GM12878 (cell line): Measurements from ENCODE around the gene SYNJ2BP. TPM values are rescaled to one million over a fixed set of nuclear protein-coding genes. Genes with fewer than 3 reads are reported as not detected.

ENCODE experiments used
- ATAC-seq: fragments of 200-7000 bp; cut with Tn5 transposase; 3 replicates; pipeline ENCODE4 v1.9.1; 2020; ENCODE audit warnings: mild to moderate bottlenecking, moderate library complexity
- BruUV-seq: library from RNA; stranded (reverse); fragments of 400-500 nt; replicated peaks from 2 replicates; lab custom pipeline; 2021; lab: Mats Ljungman, UMichigan
- CTCF ChIA-PET: fragments of 300-600 bp; sonication (Branson Sonifier 250); formaldehyde crosslinking; extraction: SDS; loops from one replicate; lab custom pipeline; 2021; ENCODE audit warnings: inconsistent platforms; lab: Yijun Ruan, JAX
- POLR2A ChIA-PET: fragments of 350-600 bp; formaldehyde crosslinking; extraction: SDS; loops from one replicate; lab custom pipeline; 2021; ENCODE audit warnings: inconsistent platforms; lab: Charles Lee
- RAD21 ChIA-PET: fragments of 300-600 bp; sonication (Branson Sonifier 250); formaldehyde crosslinking; loops from one replicate; lab custom pipeline; 2023; ENCODE audit warnings: antibody characterized with exemption; ENCODE audit not compliant: unreplicated experiment; lab: Charles Lee
- SMC1A ChIA-PET: fragments of 300-600 bp; sonication (Branson Sonifier 250); formaldehyde crosslinking; loops from one replicate; lab custom pipeline; 2023; ENCODE audit not compliant: unreplicated experiment, uncharacterized antibody; lab: Charles Lee
- DNase-seq: peaks from one replicate; pipeline ENCODE4 v3.0.0-alpha.2; 2011; ENCODE audit warnings: low read depth, low spot score
- FAIRE-seq: peaks from 3 replicates; lab custom pipeline; 2011; peaks lifted over from hg19 to GRCh38; lab: Jason Lieb, UNC
- H2AFZ ChIP-seq: 2 replicates; pipeline ENCODE4 v1.6.0; 2011; ENCODE audit warnings: low read depth, low read length, control low read depth; ENCODE audit not compliant: control insufficient read depth
- H3K27ac ChIP-seq: 2 replicates; pipeline ENCODE4 v1.5.1; 2011; ENCODE audit warnings: control low read depth; ENCODE audit not compliant: control insufficient read depth, insufficient read depth
- H3K27me3 ChIP-seq, 2 experiments: replicated peaks in 1 of 2; 2 replicates each; pipeline versions ENCODE4 v1.6.0 to v1.6.1; 2011; ENCODE audit warnings: low read length in 1 of 2; ENCODE audit not compliant: control insufficient read depth in 2 of 2, insufficient read depth in 2 of 2
- H3K36me3 ChIP-seq, 2 experiments: 2 replicates each; pipeline ENCODE4 v1.5.1; 2011; ENCODE audit warnings: low read length in 1 of 2; ENCODE audit not compliant: control insufficient read depth in 2 of 2, insufficient read depth in 2 of 2
- H3K4me1 ChIP-seq: 2 replicates; pipeline ENCODE4 v1.6.1; 2011; ENCODE audit warnings: mild to moderate bottlenecking, low read length, moderate library complexity, mixed read lengths; ENCODE audit not compliant: control insufficient read depth, insufficient read depth
- H3K4me2 ChIP-seq: 2 replicates; pipeline ENCODE4 v1.6.0; 2011; ENCODE audit warnings: control low read depth; ENCODE audit not compliant: control insufficient read depth, insufficient read depth
- H3K4me3 ChIP-seq: fragments of 200-600 bp; sonication (generic); 2 replicates; pipeline ENCODE4 v1.5.1; 2016
- H3K79me2 ChIP-seq: 2 replicates; pipeline ENCODE4 v1.6.0; 2011; ENCODE audit warnings: low read length; ENCODE audit not compliant: control insufficient read depth, insufficient read depth
- H3K9ac ChIP-seq: 2 replicates; pipeline ENCODE4 v1.8.0; 2011; ENCODE audit warnings: low read length, control low read depth, mixed read lengths; ENCODE audit not compliant: control insufficient read depth, insufficient read depth
- H3K9me3 ChIP-seq: replicated peaks from 3 replicates; pipeline ENCODE4 v1.5.1; 2011; ENCODE audit warnings: mild to moderate bottlenecking, low read length; ENCODE audit not compliant: control insufficient read depth, insufficient read depth
- H4K20me1 ChIP-seq: 2 replicates; pipeline ENCODE4 v1.6.0; 2011; ENCODE audit not compliant: control insufficient read depth, insufficient read depth
- BACH1 ChIP-seq: fragments of 450-650 bp; IDR thresholded peaks from 2 replicates; pipeline ENCODE4 v1.6.1; 2017; ENCODE audit warnings: mild to moderate bottlenecking, borderline replicate concordance
- BRCA1 ChIP-seq: IDR thresholded peaks from 2 replicates; pipeline ENCODE4 v1.6.1; 2011; ENCODE audit warnings: low read depth, low read length, improper control_type of control experiment
- CHD1 ChIP-seq: IDR thresholded peaks from 2 replicates; pipeline ENCODE4 v1.6.1; 2012; ENCODE audit warnings: low read depth, low read length, improper control_type of control experiment
- EED ChIP-seq: sonication (generic); IDR thresholded peaks from 2 replicates; pipeline ENCODE4 v1.6.1; 2016; ENCODE audit warnings: antibody characterized with exemption, low read depth
- HCFC1 ChIP-seq: fragments of 150-350 bp; IDR thresholded peaks from 2 replicates; pipeline ENCODE4 v1.6.1; 2014; ENCODE audit warnings: low read length
- HDAC2 ChIP-seq: fragments of 200-600 bp; sonication (generic); IDR thresholded peaks from 2 replicates; pipeline ENCODE4 v1.6.1; 2017
- JUNB ChIP-seq: IDR thresholded peaks from 2 replicates; pipeline ENCODE4 v1.6.1; 2016; ENCODE audit warnings: antibody characterized with exemption, mild to moderate bottlenecking
- MTA2 ChIP-seq: fragments of 450-650 bp; IDR thresholded peaks from 2 replicates; pipeline ENCODE4 v1.6.1; 2016; ENCODE audit warnings: low read depth, mild to moderate bottlenecking, moderate library complexity
- MXI1 ChIP-seq: fragments of 150-350 bp; IDR thresholded peaks from 2 replicates; pipeline ENCODE4 v1.6.1; 2011; ENCODE audit warnings: low read depth, mild to moderate bottlenecking, inconsistent platforms, low read length, improper control_type of control experiment
- PBX3 ChIP-seq: IDR thresholded peaks from 2 replicates; pipeline ENCODE4 v1.6.1; 2011; ENCODE audit warnings: mild to moderate bottlenecking, low read depth, low read length, moderate library complexity; ENCODE audit not compliant: insufficient replicate concordance
- TCF7 ChIP-seq: IDR thresholded peaks from 2 replicates; pipeline ENCODE4 v1.6.1; 2014; ENCODE audit warnings: antibody characterized with exemption, borderline replicate concordance
- WGBS: methylation state at CpG from one replicate; pipeline ENCODE4 v1.1.6; 2016; ENCODE audit warnings: low lambda C conversion rate; ENCODE audit not compliant: insufficient replicate concordance, insufficient coverage; ENCODE audit errors: missing lambda C conversion rate; 5-methylcytosine and 5-hydroxymethylcytosine counted together
- in situ Hi-C: fragments of 300-500 bp; cut with MboI; formaldehyde crosslinking; loops from 9 replicates; pipeline ENCODE4 v1.14.3; 2018; ENCODE audit warnings: mixed read lengths
- intact Hi-C: fragments of 100-400 bp; cut with micrococcal nuclease; formaldehyde crosslinking; loops from one replicate; pipeline ENCODE4 v1.14.2; 2022; ENCODE audit not compliant: unreplicated experiment
- polyA plus RNA-seq, 11 experiments: library from polyadenylated mRNA; depleted of rRNA in 4 of 11; unstranded in 6 of 11; stranded (reverse) in 5 of 11; fragments of >200 nt; fragmentation: Nextera tagmentation in 4 of 11; fragmentation: Illumina TruSeq in 1 of 11; extraction: Ambion mirVana in 4 of 11; extraction: Trizol in 1 of 11; gene quantifications; 1 replicate in 1 of 11; 2 replicates in 10 of 11; pipeline versions ENCODE4 v1.2.1 to v1.2.3, GENCODE V29; 2011 to 2016; ENCODE audit warnings: inconsistent platforms in 2 of 11, missing spikeins in 2 of 11, low read depth in 1 of 11
- total RNA-seq, 4 experiments: library from RNA; depleted of rRNA in 3 of 4; stranded (reverse); fragments of >200 nt in 3 of 4; fragmentation: Illumina TruSeq in 1 of 4; extraction: Trizol in 1 of 4; gene quantifications; 2 replicates each; pipeline versions ENCODE4 v1.2.1 to v1.2.3, GENCODE V29; 2013 to 2021
- TF ChIP-seq, protein P1 (sequence below): IDR thresholded peaks from 2 replicates; pipeline ENCODE4 v1.6.1; 2012; ENCODE audit warnings: improper control_type of control experiment, low read depth, low read length; ENCODE audit not compliant: insufficient replicate concordance

Gene SYNJ2BP
- total and polyA plus RNA-seq, 10 of the 15 experiments (the other 5 are each of a cell fraction or from before 2014, with no cell fraction given), result 8.0 to 27.5 (median 17.5) TPM

DNA sequence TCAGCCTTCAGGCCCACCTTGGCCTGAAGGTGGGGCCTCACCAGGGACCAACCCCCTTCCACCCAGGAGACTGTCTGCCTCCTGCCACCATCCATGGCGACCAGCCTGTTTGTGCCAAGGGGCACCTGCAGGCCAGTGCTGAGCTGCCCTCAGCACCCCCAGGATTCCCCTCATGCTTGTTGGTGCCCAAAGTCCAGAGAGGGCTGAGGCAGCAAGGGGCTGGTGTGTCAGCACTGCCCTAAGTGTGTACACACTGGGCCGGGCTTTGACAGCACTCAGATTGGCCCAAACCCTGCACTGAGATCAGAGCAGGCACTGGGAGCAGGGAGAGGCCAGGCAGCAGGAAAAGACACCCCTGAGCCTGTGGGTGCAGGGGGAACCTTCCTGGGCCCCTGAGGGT is 18.6 kb downstream of the SYNJ2BP start:
- no peak for FAIRE-seq
- ChIA-PET POLR2A (no interaction called here), RAD21 (no interaction called here), SMC1A (no interaction called here), CTCF (no interaction called here)
- no peak for DNase-seq
- Histone ChIP-seq H3K27me3 (no peaks in the 10 kb centered on the region), H3K4me3 (no peak overlapping the region), H3K36me3 (peaks cover 0 to 4% of the 10 kb centered on the region in 2 experiments; a peak in 2 of 4 replicates), H3K79me2 (no peaks in the 10 kb centered on the region), H3K27ac (no peak overlapping the region), H3K9ac (no peak overlapping the region), H3K4me2 (no peak overlapping the region), H4K20me1 (no peaks in the 10 kb centered on the region), H3K9me3 (peaks cover 11% of the 10 kb centered on the region; the same call in 2 of the 3 replicates), H2AFZ (no peak overlapping the region), H3K4me1 (no peaks in the 10 kb centered on the region)
- no peak for TF ChIP-seq HCFC1
- ATAC-seq, result no peak
- BruUV-seq, result no TSS peak
- intact Hi-C loops, result no loop called here
- WGBS, result 95% methylated on average over 2 of the region's 2 CpGs
- in situ Hi-C loops, result no loop called here

DNA sequence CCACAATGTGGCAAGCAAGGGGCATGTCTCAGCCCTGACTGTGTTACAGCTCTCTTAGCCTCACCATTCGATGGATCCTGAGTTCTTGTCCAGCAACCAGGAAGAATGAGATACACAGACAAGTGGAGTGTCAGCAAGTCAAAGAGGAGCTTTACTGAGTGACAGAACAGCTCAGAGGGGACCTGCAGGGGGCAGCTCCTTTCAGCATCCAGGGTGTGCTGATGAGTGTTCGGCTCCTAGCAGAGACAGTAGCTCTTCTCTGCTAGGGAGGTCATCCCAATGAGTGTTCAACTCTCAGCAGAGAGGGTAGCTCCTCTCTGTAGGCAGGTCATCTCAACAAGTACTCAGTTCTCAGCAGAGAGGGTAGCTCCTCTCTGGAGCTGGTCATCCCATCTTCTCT is 19.1 kb downstream of the SYNJ2BP start:
- Histone ChIP-seq H3K79me2 (no peaks in the 10 kb centered on the region), H3K4me2 (no peak overlapping the region), H4K20me1 (no peaks in the 10 kb centered on the region), H3K9me3 (peaks cover 11% of the 10 kb centered on the region; the same call in 2 of the 3 replicates), H3K36me3 (peaks cover 0 to 4% of the 10 kb centered on the region in 2 experiments; a peak in 2 of 4 replicates), H2AFZ (no peak overlapping the region), H3K4me1 (no peaks in the 10 kb centered on the region), H3K9ac (no peak overlapping the region), H3K27ac (no peak overlapping the region), H3K4me3 (no peak overlapping the region), H3K27me3 (no peaks in the 10 kb centered on the region)
- intact Hi-C loops, result no loop called here
- FAIRE-seq (no peak), DNase-seq (no peak), ATAC-seq (no peak)
- SMC1A ChIA-PET, result interaction anchor here (1.1 kb wide), 1 partner anchor 39 kb away, joined by 4 read pairs; the partner anchor contains the start of gene COX16
- WGBS, result 98% methylated on average over 2 of the region's 2 CpGs
- no TSS peak for BruUV-seq
- POLR2A ChIA-PET, result no interaction called here
- RAD21 ChIA-PET, result no interaction called here
- in situ Hi-C loops, result no loop called here
- CTCF ChIA-PET, result no interaction called here
- TF ChIP-seq HDAC2 (no peak), CHD1 (no peak), MTA2 (no peak), EED (no peak), BACH1 (no peak), TCF7 (no peak), MXI1 (no peak), JUNB (no peak), BRCA1 (no peak), PBX3 (no peak)
- TF ChIP-seq, protein P1, sequence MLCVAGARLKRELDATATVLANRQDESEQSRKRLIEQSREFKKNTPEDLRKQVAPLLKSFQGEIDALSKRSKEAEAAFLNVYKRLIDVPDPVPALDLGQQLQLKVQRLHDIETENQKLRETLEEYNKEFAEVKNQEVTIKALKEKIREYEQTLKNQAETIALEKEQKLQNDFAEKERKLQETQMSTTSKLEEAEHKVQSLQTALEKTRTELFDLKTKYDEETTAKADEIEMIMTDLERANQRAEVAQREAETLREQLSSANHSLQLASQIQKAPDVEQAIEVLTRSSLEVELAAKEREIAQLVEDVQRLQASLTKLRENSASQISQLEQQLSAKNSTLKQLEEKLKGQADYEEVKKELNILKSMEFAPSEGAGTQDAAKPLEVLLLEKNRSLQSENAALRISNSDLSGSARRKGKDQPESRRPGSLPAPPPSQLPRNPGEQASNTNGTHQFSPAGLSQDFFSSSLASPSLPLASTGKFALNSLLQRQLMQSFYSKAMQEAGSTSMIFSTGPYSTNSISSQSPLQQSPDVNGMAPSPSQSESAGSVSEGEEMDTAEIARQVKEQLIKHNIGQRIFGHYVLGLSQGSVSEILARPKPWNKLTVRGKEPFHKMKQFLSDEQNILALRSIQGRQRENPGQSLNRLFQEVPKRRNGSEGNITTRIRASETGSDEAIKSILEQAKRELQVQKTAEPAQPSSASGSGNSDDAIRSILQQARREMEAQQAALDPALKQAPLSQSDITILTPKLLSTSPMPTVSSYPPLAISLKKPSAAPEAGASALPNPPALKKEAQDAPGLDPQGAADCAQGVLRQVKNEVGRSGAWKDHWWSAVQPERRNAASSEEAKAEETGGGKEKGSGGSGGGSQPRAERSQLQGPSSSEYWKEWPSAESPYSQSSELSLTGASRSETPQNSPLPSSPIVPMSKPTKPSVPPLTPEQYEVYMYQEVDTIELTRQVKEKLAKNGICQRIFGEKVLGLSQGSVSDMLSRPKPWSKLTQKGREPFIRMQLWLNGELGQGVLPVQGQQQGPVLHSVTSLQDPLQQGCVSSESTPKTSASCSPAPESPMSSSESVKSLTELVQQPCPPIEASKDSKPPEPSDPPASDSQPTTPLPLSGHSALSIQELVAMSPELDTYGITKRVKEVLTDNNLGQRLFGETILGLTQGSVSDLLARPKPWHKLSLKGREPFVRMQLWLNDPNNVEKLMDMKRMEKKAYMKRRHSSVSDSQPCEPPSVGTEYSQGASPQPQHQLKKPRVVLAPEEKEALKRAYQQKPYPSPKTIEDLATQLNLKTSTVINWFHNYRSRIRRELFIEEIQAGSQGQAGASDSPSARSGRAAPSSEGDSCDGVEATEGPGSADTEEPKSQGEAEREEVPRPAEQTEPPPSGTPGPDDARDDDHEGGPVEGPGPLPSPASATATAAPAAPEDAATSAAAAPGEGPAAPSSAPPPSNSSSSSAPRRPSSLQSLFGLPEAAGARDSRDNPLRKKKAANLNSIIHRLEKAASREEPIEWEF, result no peak
